Cardiac fibroblast (primary cell): ENCODE measurements around the gene CNTNAP2.
"Not testable (repeated sequence)": the region's sequence is repeated elsewhere in the genome, so short reads cannot be mapped to it uniquely, and the experiment has no call there.

Experiments used
- DNase-seq, 2 donors: peaks; one replicate each; pipeline versions ENCODE4 v3.0.0 to v3.0.0-alpha.2; 2010; ENCODE audit warnings: low read depth in 2 of 2
- H3K4me3 ChIP-seq, 2 donors: replicated peaks in 1 of 2; 1 replicate in 1 of 2; 2 replicates in 1 of 2; pipeline ENCODE4 v1.5.1; 2011; ENCODE audit warnings: low read depth in 2 of 2, low read length in 2 of 2, mild to moderate bottlenecking in 2 of 2, moderate library complexity in 1 of 2
- TF ChIP-seq, protein P1 (sequence below): IDR thresholded peaks from one replicate; pipeline ENCODE4 v1.5.1; 2011; ENCODE audit warnings: low read depth, mild to moderate bottlenecking, low read length, inconsistent platforms

Gene CNTNAP2

DNA sequence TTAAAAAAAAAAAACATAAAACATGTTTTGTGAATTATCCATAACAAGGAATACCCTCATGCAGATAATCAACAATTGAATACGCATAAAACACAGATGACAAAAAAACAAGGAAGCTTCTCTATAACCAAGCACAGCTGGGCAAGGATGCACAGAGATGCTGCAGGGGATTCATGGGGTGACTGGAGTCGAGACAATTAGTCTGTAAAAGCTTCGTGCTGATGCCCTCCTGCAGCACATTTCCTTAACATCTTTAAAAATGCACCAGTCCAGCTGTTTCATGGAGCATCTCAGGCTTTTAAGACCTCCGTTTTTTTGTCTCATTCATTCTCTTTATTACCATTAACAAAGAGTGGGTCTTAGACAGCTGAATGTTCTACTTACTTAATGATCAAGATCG lies 1680.0 kb downstream of the CNTNAP2 start:
- H3K4me3 ChIP-seq: no peak overlapping the region
- DNase-seq: no peak
- TF ChIP-seq, protein P1, sequence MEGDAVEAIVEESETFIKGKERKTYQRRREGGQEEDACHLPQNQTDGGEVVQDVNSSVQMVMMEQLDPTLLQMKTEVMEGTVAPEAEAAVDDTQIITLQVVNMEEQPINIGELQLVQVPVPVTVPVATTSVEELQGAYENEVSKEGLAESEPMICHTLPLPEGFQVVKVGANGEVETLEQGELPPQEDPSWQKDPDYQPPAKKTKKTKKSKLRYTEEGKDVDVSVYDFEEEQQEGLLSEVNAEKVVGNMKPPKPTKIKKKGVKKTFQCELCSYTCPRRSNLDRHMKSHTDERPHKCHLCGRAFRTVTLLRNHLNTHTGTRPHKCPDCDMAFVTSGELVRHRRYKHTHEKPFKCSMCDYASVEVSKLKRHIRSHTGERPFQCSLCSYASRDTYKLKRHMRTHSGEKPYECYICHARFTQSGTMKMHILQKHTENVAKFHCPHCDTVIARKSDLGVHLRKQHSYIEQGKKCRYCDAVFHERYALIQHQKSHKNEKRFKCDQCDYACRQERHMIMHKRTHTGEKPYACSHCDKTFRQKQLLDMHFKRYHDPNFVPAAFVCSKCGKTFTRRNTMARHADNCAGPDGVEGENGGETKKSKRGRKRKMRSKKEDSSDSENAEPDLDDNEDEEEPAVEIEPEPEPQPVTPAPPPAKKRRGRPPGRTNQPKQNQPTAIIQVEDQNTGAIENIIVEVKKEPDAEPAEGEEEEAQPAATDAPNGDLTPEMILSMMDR: no peak

DNA sequence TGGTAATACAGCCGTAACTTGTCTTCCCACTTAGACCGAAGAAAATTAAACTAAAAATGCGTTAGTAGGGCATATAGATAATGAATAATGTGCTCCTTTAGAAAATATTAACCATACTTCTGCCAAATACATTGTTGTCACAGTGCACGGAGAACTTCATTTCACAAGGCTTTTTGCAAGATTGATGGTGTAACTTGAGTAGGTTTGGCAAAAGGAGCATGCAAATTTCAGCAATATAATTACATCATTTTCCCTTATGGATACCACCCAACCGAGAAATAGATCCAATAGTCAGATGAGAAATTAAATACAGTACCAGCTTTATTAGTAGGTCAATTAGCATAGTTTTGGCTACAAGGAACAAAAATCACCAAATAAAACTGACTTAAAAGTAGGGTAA lies 1681.4 kb downstream of the CNTNAP2 start:
- H3K4me3 ChIP-seq: no peak overlapping the region
- DNase-seq: no peak
- TF ChIP-seq, protein P1: no peak

DNA sequence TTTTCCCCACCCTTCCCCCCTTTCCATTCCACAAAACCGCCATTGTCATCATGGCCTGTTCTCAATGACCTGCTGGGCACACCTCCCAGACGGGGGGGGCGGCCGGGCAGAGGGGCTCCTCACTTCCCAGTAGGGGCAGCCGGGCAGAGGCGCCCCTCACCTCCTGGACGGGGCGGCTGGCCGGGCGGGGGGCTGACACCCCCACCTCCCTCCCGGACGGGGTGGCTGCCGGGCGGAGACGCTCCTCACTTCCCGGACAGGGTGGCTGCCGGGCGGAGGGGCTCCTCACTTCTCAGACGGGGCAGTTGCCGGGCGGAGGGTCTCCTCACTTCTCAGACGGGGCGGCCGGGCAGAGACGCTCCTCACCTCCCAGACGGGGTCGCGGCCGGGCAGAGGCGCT lies 1685.2 kb downstream of the CNTNAP2 start:
- not testable (repeated sequence) for DNase-seq, H3K4me3 ChIP-seq

DNA sequence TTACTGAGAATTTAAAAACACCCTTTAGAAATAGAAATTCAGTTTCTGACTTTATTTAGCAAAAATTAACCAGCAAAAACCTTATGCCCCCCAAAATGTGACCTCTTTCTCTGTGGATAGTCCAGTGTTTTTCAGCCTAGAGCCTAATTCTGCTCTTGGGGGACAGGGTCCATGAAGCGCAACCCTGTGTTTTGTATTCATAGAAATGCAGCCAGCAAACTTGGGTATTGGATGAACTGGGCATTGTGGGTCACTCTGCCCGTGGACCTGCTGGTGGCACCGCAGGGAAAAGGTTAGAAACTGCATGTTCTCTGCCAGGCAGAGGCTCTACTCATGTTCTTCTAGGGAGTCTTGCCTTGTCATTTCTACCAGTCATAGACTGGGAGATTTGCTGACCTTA lies 1686.5 kb downstream of the CNTNAP2 start:
- TF ChIP-seq, protein P1: no peak
- no peak overlapping the region for H3K4me3 ChIP-seq
- DNase-seq: no peak

DNA sequence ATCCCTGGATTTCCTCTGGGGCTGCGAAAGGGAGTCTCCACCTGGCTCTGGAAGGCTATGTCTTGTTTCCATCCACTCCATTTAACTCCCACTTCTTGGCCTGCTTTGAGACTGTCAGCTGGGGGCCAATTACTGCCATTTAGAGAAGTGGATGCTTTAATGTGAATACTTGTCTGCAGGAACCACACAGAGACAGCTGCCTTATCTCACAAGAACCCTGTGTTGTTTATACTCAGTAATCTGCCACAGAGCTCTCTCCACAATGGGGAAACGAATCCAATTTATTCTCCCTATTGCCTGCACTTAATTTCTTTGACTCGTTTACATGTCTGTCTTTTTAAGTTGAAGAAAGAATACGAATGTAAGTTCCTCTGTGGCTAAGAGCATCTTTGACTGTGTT lies 1687.0 kb downstream of the CNTNAP2 start:
- TF ChIP-seq, protein P1: no peak

DNA sequence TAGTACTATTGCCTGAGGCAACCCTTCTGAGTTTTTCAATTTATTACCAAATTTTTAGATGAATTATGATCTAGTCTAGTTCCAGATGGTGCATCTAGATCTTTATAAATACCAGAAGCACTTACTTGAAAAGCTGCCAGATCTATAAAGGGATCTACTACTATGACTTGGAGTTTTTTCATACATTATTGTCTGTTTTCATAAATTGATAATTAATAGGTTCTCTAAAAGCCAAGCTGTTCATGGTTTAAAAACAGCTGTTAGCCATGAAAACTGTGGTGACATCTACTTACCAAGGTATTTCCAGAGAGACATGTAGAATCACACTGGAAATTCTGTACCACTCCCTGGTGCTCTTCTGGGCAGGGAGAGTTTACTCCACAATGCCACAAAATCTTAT lies 1687.4 kb downstream of the CNTNAP2 start:
- no peak for DNase-seq
- no peak overlapping the region for H3K4me3 ChIP-seq
- TF ChIP-seq, protein P1: no peak

More for the DNA sequence above, 1687.0 kb downstream of the CNTNAP2 start:
- H3K4me3 ChIP-seq: no peak overlapping the region
- no peak for DNase-seq

DNA sequence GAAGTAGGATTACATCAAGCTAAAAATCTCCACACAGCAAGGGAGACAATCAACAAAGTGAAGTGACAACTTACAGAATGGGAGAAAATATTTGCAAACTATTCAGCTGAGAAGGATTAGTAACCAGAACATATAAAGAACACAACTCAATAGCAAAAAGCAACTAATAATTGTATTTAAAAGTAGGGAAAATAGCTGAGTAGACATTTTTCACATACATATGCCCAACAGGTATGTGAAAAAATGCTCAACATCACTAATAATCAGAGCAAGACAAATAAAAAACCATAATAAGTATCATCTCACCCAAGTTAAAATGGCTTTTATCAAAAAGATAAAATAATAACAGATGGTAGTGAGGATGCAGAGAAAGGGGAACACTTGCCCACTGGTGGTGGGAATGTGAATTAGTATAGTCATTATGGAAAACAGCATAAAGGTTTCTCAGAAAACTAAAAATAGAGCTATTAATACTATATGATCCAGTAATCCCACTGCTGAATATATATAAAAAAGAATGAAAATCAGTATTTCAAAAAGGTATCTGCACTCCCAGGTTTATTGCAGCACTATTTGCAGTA lies 1689.5 kb downstream of the CNTNAP2 start:
- TF ChIP-seq, protein P1: no peak
- DNase-seq: no peak
- no peak overlapping the region for H3K4me3 ChIP-seq
